ENCODE data around the gene P2RY1. TPM values are rescaled to one million over a fixed set of nuclear protein-coding genes. Genes with fewer than 3 reads are reported as not detected.
"Not testable (repeated sequence)": the region's sequence is repeated elsewhere in the genome, so short reads cannot be mapped to it uniquely, and the experiment has no call there.

Gene P2RY1
- total and polyA plus RNA-seq, 2 donors: 4.1 to 23.7 TPM

GRCh38 chr3:152827313-152827712 is 7.6 kb upstream of the P2RY1 start:
- Histone ChIP-seq H3K4me1 (ENCODE audit: insufficient read depth) (no peaks in the 10 kb centered on the region), H3K36me3 (ENCODE audit: insufficient read depth) (no peaks in the 10 kb centered on the region), H3K27ac (ENCODE audit: low read depth) (no peak overlapping the region), H3K4me3 (ENCODE audit: low read depth, low read length) (no peak overlapping the region)
- 77% methylated on average over 3 of the region's 3 CpGs for WGBS
- DNase-seq (ENCODE audit: extremely low spot score): no peak

GRCh38 chr3:152828075-152828840 is 6.7 kb upstream of the P2RY1 start:
- no peak for DNase-seq (ENCODE audit: extremely low spot score)
- 74% methylated on average over 4 of the region's 4 CpGs for WGBS
- Histone ChIP-seq H3K4me3 (ENCODE audit: low read depth, low read length) (no peak overlapping the region), H3K27ac (ENCODE audit: low read depth) (no peak overlapping the region), H3K36me3 (ENCODE audit: insufficient read depth) (no peaks in the 10 kb centered on the region), H3K4me1 (ENCODE audit: insufficient read depth) (no peaks in the 10 kb centered on the region)

DNA sequence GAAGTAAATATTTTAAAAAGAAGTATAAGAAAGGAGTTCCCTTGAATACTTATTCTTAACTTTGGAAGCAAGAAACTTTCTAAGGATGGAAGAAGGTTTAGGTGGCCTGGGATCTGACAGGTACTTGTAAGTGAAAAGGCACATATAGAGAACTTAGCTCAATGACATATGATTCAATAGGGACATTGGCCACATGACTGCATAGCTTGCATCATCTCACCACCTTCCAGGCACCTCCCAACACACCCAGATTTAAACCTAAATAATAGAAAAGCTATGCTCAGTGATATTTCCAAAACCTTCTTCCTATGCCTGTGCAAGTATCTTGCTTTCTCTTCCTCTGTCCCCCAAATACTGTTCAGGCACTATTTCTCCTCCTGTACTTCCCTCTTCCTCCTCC is 4.7 kb upstream of the P2RY1 start:
- Histone ChIP-seq H3K36me3 (ENCODE audit: insufficient read depth) (no peaks in the 10 kb centered on the region), H3K4me1 (ENCODE audit: insufficient read depth) (no peaks in the 10 kb centered on the region), H3K27ac (ENCODE audit: low read depth) (no peak overlapping the region), H3K4me3 (ENCODE audit: low read depth, low read length) (no peak overlapping the region)
- no peak for DNase-seq (ENCODE audit: extremely low spot score)

DNA sequence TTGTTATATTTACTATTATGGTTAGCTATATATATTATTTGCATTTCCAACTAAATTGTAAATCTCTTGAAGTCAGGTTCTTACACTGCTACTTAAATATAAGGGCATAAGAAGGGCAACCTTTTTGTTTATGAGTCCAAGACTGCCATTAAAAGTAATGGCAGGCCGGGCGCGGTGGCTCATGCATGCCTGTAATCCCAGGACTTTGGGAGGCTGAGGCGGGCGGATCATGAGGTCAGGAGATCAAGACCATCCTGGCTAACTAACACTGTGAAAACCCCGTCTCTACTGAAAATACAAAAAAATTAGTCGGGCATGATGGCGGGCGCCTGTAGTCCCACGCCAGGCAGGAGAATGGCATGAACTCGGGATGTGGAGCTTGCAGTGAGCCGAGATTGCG is 2.9 kb upstream of the P2RY1 start:
- DNase-seq (ENCODE audit: extremely low spot score): no peak
- WGBS: 98% methylated on average over 13 of the region's 13 CpGs
- Histone ChIP-seq H3K36me3 (ENCODE audit: insufficient read depth) (no peaks in the 10 kb centered on the region), H3K4me3 (ENCODE audit: low read depth, low read length) (no peak overlapping the region), H3K4me1 (ENCODE audit: insufficient read depth) (peaks cover 1% of the 10 kb centered on the region), H3K27ac (ENCODE audit: low read depth) (no peak overlapping the region)

DNA sequence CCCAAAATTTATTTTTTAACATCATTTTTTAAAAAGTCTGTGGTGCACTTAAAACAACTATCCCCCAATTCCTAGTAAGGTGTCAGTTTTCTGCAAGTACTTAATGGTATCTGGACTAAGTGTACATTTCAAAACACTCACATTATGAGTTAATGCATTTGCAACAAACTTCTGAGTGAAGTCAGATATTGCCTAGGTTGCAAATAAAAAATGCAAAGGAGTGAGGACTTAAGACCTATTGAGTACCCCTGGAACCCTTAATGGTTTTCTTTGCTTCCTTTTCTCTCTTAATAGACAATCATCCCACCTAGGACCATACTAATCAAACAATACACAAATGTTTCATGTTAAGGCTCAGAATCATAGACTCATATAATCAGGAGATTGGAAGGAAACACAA is 1.8 kb upstream of the P2RY1 start:
- DNase-seq (ENCODE audit: extremely low spot score): no peak
- Histone ChIP-seq H3K4me3 (ENCODE audit: low read depth, low read length) (no peak overlapping the region), H3K27ac (ENCODE audit: low read depth) (no peak overlapping the region), H3K4me1 (ENCODE audit: insufficient read depth) (peaks cover 1% of the 10 kb centered on the region), H3K36me3 (ENCODE audit: insufficient read depth) (no peaks in the 10 kb centered on the region)

GRCh38 chr3:152834191-152834775 is 648 bp upstream of the P2RY1 start:
- H3K27ac ChIP-seq (ENCODE audit: low read depth): peak overlapping the region; percentile 46
- no peak for DNase-seq (ENCODE audit: extremely low spot score)
- 13% methylated on average over 17 of the region's 17 CpGs for WGBS

GRCh38 chr3:152835601-152836102 is 721 bp downstream of the P2RY1 start:
- under 1% methylated on average over 47 of the region's 47 CpGs for WGBS
- Histone ChIP-seq H3K4me3 (ENCODE audit: low read depth, low read length) (peak overlapping the region; percentile 62), H3K27ac (ENCODE audit: low read depth) (peak overlapping the region; percentile 13), H3K36me3 (ENCODE audit: insufficient read depth) (no peaks in the 10 kb centered on the region), H3K4me1 (ENCODE audit: insufficient read depth) (peaks cover 1% of the 10 kb centered on the region)
- no peak for DNase-seq (ENCODE audit: extremely low spot score)

More at GRCh38 chr3:152834191-152834775, 648 bp upstream of the P2RY1 start:
- peaks cover 1% of the 10 kb centered on the region for H3K4me1 ChIP-seq (ENCODE audit: insufficient read depth)
- H3K4me3 ChIP-seq (ENCODE audit: low read depth, low read length): peak overlapping the region; percentile 62
- no peaks in the 10 kb centered on the region for H3K36me3 ChIP-seq (ENCODE audit: insufficient read depth)

DNA sequence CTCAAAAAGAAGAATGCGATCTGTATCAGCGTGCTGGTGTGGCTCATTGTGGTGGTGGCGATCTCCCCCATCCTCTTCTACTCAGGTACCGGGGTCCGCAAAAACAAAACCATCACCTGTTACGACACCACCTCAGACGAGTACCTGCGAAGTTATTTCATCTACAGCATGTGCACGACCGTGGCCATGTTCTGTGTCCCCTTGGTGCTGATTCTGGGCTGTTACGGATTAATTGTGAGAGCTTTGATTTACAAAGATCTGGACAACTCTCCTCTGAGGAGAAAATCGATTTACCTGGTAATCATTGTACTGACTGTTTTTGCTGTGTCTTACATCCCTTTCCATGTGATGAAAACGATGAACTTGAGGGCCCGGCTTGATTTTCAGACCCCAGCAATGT is 1.3 kb downstream of the P2RY1 start:
- Histone ChIP-seq H3K4me3 (ENCODE audit: low read depth, low read length) (peak overlapping the region; percentile 62), H3K4me1 (ENCODE audit: insufficient read depth) (peaks cover 1% of the 10 kb centered on the region), H3K27ac (ENCODE audit: low read depth) (no peak overlapping the region), H3K36me3 (ENCODE audit: insufficient read depth) (no peaks in the 10 kb centered on the region)
- no peak for DNase-seq (ENCODE audit: extremely low spot score)
- 70% methylated on average over 14 of the region's 14 CpGs for WGBS

DNA sequence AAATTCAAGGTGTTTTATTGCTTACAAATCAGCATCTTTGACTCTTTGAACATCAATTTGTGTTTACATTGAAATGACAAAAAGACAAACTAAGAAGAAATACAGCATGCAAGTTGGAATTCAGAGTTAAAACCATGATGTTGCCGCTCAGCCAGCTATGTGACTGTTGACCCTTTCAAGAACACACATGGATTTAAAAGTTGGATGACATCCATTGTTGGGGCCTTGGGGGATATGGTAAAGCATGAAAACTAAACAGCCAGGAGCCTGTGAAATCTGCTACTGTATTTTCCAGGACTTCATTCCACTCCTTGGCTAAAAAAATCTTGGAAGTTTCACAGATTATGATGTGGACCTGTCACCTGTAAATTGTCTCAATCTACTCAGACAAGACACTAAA is 4.6 kb downstream of the P2RY1 start:
- no peaks in the 10 kb centered on the region for H3K36me3 ChIP-seq (ENCODE audit: insufficient read depth)
- H3K4me3 ChIP-seq (ENCODE audit: low read depth, low read length): no peak overlapping the region
- H3K4me1 ChIP-seq (ENCODE audit: insufficient read depth): peaks cover 1% of the 10 kb centered on the region
- DNase-seq (ENCODE audit: extremely low spot score): no peak
- H3K27ac ChIP-seq (ENCODE audit: low read depth): no peak overlapping the region
- WGBS: 38% methylated on average over 1 of the region's 1 CpG

DNA sequence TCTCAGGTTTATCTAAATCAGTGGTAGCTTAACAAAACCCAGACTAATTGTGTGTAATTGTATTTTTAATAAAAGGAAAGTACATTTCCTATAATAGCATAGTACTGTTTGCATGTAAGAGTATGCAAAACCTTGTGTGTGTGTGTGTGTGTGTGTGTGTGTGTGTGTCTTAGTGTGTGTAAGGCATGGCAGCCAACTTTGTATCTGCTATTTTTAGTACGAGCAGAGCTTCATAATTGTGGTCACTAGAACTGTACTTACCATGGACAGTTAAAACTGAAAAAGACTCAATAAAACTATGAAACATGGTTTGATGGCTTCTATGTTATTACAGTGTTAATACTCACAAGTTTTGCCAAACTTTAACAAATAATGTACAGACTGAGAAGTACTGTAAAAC is 6.2 kb downstream of the P2RY1 start:
- Histone ChIP-seq H3K27ac (ENCODE audit: low read depth) (no peak overlapping the region), H3K36me3 (ENCODE audit: insufficient read depth) (no peaks in the 10 kb centered on the region), H3K4me3 (ENCODE audit: low read depth, low read length) (no peak overlapping the region), H3K4me1 (ENCODE audit: insufficient read depth) (peaks cover 1% of the 10 kb centered on the region)
- WGBS: 10% methylated on average over 1 of the region's 1 CpG
- no peak for DNase-seq (ENCODE audit: extremely low spot score)

- Histone ChIP-seq H3K4me1 (ENCODE audit: insufficient read depth) (no peaks in the 10 kb centered on the region), H3K27ac (ENCODE audit: low read depth) (no peak overlapping the region), H3K36me3 (ENCODE audit: insufficient read depth) (no peaks in the 10 kb centered on the region), H3K4me3 (ENCODE audit: low read depth, low read length) (no peak overlapping the region)
- no peak for DNase-seq (ENCODE audit: extremely low spot score)
These were observed 7.5 kb downstream of the P2RY1 start for GRCh38 chr3:152842413-152842812.

DNA sequence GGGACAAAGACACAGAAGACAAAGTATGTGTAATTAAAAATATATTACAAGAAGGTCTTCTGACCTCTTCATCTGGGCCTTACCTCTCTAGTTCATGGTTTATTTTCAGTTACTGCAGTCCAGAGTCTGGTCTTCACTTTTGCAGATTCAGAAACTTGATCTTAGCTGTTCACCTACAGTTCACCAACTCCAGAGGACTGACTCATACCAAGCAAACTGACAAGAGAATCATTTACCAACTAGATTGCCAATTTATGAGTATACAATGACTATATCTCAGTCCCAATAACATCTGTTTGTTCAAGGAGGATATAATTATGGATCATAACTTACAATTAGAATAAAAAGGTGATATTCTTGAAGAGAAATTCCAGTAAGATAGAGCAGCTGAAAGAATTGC is 9.0 kb downstream of the P2RY1 start:
- DNase-seq (ENCODE audit: extremely low spot score): no peak
- H3K4me1 ChIP-seq (ENCODE audit: insufficient read depth): no peaks in the 10 kb centered on the region
- no peak overlapping the region for H3K27ac ChIP-seq (ENCODE audit: low read depth)
- no peaks in the 10 kb centered on the region for H3K36me3 ChIP-seq (ENCODE audit: insufficient read depth)
- H3K4me3 ChIP-seq (ENCODE audit: low read depth, low read length): no peak overlapping the region

DNA sequence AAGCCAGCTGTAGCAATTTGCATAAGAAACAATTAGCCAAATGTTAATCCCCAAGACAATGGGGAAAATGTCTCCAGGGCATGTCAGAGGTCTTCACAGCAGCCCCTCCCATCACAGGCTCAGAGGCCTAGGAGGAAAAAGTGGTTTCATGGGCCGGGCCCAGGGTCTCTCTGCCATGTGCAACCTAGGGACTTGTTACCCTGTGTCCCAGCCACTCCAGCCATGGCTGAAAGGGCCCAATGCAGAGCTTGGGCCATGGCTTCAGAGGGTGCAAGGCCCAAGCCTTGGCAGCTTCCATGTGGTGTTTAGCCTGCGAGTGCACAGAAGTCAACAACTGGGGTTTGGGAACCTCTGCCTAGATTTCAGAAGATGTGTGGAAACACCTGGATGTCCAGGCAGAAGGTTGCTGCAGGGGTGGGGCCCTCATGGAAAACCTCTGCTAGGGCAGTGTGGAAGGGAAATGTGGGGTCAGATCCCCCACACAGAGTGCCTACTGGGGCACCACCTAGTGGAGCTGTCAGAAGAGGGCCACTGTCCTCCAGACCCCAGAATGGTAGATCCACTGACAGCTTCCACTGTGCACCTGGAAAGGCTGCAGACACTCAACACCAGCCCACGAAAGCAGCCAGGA is 11.8 kb downstream of the P2RY1 start:
- not testable (repeated sequence) for H3K27ac ChIP-seq (ENCODE audit: low read depth); H3K4me1 ChIP-seq (ENCODE audit: insufficient read depth); DNase-seq (ENCODE audit: extremely low spot score); H3K4me3 ChIP-seq (ENCODE audit: low read depth, low read length); H3K36me3 ChIP-seq (ENCODE audit: insufficient read depth)
- 91% methylated on average over 3 of the region's 3 CpGs for WGBS

DNA sequence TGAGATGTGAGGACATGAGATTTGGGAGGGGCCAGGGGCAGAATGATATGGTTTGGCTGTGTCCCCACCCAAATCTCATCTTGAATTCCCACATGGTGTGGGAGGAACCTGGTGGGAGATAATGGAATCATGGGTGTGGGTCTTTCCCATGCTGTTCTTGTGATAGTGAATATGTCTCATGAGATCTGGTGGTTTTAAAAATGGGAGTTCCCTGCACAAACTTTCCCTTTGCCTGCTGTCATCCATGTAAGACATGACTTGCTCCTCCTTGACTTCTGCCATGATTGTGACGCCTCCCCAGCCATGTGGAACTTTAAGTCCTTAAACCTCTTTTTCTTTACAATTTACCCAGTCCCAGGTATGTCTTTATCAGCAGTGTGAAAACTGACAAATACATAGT is 12.7 kb downstream of the P2RY1 start:
- DNase-seq (ENCODE audit: extremely low spot score); H3K4me3 ChIP-seq (ENCODE audit: low read depth, low read length); H3K36me3 ChIP-seq (ENCODE audit: insufficient read depth); H3K4me1 ChIP-seq (ENCODE audit: insufficient read depth); H3K27ac ChIP-seq (ENCODE audit: low read depth): not testable (repeated sequence)
- WGBS: 100% methylated on average over 1 of the region's 1 CpG
